Adipose tissue (tissue), 3 donors: ENCODE data around the gene LBHD2. TPM values are rescaled to one million over a fixed set of nuclear protein-coding genes. Genes with fewer than 3 reads are reported as not detected.

ENCODE experiments used
- H3K27ac ChIP-seq: one replicate; pipeline ENCODE4 v1.5.1; 2013; ENCODE audit warnings: low read depth, low read length
- WGBS, 3 donors: extraction: QIAGEN DNeasy Blood & Tissue Kit; methylation state at CpG; one replicate each; pipeline ENCODE4 v1.1.7; 2013; 5-methylcytosine and 5-hydroxymethylcytosine counted together
- polyA plus RNA-seq, 3 donors: library from polyadenylated mRNA; stranded (reverse); fragments of 200-250 nt; gene quantifications; one replicate each; pipeline ENCODE4 v1.2.3, GENCODE V29; 2013
- donor health status: healthy with polysubstance abuse.
- donor health status: Bipolar disorder and iron deficiency.
- donor health status: healthy.

LBHD2 gene
- polyA plus RNA-seq, 3 donors, result 0.09 to 3.6 (median 1.2) TPM

DNA sequence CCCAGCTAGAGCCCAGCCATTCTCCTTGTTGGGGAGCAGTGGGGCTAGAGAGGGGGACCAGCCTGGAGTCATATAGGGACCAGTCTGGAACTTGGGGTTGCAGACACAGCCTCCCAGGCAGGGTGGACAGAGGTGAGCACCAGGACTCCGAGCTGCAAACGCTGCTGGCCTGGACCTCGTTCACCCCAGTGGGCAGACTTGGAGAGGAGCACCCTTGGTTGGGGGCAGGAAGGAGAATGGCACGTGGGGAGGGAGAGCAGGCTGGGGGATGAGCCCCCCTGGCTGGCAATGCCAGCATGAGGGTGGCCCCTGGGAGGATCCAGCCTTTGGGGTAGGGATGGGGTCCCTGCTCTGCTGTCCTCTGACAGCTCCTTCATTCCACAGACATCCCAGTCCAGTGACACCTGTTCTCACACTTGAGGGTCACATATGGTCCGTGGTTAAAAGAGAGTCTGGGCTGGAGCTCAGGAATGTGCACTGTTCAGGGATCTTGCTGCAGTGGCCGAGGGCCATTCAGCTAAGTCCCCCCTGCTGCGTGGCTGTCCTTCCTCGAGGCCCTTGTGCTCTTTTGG lies 2.8 kb downstream of the LBHD2 start:
- WGBS, 3 donors, result 70 to 83% (median 82%) methylated on average over 8 of the region's 8 CpGs

DNA sequence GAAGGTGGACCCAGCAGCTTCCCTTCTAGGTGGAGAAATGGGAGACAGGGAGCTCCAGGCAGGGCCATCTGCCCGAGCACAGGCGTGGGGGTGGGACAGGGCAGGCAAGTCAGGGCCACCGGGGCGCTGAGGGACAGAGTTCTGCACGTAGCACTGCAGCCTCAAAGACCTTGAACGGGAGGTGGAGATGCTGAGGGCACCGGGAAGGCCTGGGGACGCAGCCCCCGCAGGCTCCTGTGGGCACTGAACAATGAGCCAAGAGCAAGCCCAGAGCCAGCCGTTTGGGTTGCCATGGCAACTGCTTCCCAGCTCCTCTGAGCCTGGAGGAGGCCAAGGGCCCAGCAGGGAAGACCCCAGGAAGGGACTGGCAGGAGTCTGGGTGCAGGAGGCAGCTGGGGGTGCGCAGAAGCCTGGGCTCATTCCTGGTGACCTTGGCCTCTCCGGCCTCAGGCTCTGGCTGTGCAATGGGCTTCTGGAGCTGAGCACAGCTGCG lies 3.4 kb downstream of the LBHD2 start:
- no peak overlapping the region for H3K27ac ChIP-seq
- 68 to 88% (median 83%) methylated on average over 13 of the region's 13 CpGs for WGBS, 3 donors

More for the DNA sequence above, 2.8 kb downstream of the LBHD2 start:
- no peak overlapping the region for H3K27ac ChIP-seq

DNA sequence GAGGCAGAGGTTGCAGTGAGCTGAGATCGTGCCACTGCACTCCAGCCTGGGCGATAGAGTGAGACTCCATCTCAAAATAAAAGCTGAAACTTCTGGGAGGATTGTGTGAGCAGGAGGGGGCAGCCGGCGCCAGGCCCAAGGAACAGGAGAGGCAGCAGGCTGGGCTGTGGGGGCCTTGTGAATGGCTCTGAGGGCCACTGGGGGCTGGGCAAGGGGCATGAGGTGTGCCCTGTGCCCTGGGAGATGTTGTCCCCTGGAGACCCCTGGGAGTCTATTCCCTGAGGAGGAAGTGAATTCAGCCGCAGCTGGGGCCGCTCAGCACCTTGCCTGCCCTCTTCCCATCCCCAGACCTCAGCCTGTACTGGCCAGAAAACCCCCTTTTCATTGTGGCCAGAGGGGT lies 4.9 kb downstream of the LBHD2 start:
- 86 to 91% (median 89%) methylated on average over 6 of the region's 6 CpGs for WGBS, 3 donors
- no peak overlapping the region for H3K27ac ChIP-seq

DNA sequence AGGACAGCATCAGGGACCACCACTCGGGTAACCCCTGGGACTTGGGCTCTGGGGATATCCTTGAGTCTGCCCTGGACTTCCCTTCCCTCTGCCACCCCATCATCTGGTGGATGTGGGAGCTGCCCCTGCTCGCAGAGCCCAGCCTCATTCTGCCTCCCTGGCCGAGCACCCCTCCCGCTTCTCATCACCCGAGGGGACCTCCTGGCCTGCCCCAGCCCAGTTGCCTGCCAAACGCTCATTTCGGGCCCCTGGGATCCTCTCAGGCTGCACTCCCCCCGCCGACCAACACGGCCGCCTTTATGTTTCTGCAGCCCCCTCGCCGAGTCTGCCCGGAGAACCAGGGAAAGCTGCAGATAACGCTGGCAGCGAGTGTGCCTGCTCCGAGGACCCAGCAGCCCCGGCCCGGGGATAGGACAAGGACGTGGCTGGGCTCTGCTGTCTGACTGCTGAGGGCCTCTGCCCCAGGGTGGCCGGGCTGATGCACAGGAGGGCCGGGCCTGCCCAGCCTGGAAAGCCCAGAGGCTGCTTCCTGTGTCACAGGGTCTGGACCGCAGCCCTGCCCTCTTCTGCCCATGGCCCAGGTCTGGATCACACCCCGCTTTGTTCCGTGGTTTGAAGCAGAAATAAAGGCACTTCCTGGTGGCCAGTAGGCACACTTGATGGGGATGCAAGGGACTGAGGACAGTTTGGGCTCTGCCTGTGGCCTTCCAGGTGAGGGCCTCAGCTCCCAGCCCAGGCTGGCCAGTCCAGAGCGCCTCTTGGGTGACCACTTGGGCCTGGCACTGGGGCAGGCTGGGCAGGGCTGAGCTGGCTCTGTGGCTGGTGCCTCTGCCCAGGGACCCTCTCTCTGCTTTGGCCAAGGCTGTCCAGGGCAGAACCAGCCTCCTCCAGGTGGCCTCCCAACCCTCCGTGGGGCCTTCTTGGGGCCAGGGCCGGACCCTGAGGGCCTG lies 5.7 kb downstream of the LBHD2 start:
- WGBS, 3 donors, result 84 to 89% (median 85%) methylated on average over 25 to 28 of the region's 28 CpGs

DNA sequence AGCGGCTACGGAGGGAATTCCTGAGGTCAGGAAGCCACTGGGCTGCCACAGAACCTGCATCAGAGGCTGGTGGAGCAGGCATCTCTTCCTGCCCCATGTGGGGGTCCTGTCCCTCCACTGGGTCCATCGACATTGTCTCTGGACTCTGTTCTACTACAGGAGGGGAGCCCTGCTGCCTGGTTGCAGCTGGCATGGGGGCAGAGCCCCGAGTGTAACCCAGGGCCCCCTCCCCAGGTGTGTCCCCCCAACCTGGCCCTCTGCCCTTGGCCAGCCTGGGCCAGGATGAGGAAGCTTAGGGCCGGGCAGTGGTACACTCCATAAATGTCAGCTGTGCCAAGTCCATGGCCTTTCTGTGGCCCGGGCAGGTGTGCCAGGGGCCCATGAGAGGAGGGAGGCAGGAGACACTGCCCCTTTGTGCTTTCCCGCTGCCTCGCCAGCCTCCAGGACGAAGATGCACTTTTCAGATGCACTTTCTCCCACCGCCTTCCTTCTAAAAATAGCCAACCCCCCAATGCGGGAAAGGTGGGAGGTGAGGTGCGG lies 6.5 kb downstream of the LBHD2 start:
- WGBS, 3 donors, result 75 to 85% (median 77%) methylated on average over 12 of the region's 12 CpGs
- no peak overlapping the region for H3K27ac ChIP-seq

More for the DNA sequence above, 5.7 kb downstream of the LBHD2 start:
- H3K27ac ChIP-seq, result no peak overlapping the region

DNA sequence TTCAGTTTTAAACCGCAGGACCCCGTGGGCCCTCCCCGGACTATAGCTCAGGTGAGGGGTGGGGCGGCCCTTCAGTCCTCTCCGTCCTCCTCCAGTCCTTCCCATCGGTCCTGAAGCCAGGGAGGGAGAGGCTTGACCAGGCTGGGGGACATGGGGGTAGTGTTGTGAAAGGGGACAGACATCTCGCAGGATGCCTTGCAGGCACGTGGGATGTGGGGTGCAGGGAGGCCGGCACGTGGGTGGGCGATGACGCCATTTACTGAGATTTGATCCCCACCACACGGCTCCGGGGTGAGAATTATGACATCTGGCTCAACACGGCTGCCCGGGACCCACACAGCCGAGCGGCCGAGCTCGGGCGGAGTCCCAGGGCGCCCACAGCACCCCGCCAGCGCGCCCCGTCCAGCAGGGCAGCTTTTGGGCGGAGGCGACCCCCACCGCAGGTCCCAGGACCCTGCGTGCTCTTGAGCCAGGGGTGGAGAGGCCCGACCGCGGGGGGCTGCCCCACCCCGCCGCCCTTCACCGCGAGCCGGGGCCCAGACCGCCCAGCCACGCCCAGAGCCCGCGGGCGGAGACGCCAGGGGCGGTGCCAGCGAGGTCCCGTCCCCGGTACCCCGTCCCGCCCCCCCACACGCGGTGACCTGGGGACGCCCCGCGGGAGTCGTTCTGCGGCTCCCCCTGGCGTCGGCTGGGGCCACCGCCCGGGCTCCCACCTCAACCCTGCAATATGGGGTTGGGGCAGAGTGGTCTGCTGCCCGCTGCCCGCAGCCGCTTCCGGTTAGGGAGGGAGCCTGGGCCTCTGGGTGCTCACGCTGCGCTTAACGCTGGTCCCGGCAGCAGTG lies 7.3 kb downstream of the LBHD2 start:
- WGBS, 3 donors, result 5 to 7% (median 7%) methylated on average over 63 to 69 of the region's 69 CpGs

DNA sequence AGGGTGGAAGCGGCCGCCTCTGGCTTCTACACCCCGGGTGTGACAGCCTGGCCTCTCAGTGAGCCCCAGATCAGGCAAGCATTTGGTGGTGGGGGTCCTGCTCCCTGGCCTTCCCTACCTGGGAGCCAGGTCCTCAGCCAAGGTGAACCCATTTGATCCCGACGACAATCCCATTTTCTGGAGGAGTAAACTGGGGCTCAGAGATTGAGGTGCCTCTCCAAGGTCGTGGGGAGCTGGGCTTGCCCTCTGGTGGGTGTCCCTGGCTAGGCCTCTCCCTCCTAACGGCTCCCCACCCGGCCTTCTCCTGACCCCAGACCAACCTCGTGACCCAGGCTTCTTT lies 7.8 kb downstream of the LBHD2 start:
- WGBS, 3 donors, result 44 to 62% (median 56%) methylated on average over 8 to 9 of the region's 9 CpGs
- H3K27ac ChIP-seq, result no peak overlapping the region

More for the DNA sequence above, 7.3 kb downstream of the LBHD2 start:
- no peak overlapping the region for H3K27ac ChIP-seq

DNA sequence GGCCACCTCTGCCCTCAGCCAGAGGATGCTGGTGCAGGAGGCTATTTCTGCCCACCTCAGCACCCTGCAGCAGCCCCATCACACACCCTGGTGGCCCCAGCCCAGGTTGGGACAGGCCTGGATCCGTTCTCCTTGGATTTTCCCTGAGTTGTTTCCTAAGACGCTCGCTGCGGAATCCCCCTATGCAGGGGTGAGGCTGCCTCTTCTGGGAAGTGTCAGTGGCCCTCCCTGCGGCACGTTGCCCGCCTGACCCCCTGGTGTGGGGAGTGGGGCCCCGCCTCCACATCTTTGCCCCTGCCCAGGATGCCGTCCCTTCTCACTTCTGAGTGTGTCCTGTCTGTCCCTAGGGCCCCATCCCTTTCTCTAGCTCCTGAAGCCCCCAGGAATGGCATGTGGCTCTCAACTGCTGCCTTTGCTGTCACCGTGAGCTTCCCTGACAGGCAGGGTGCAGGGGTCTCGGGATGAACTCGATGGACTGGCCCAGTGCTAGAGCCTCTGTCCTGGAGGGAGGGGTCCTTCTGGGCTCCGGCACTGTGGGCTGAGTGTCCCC lies 9.9 kb downstream of the LBHD2 start:
- WGBS, 3 donors, result 69 to 84% (median 75%) methylated on average over 13 of the region's 13 CpGs

DNA sequence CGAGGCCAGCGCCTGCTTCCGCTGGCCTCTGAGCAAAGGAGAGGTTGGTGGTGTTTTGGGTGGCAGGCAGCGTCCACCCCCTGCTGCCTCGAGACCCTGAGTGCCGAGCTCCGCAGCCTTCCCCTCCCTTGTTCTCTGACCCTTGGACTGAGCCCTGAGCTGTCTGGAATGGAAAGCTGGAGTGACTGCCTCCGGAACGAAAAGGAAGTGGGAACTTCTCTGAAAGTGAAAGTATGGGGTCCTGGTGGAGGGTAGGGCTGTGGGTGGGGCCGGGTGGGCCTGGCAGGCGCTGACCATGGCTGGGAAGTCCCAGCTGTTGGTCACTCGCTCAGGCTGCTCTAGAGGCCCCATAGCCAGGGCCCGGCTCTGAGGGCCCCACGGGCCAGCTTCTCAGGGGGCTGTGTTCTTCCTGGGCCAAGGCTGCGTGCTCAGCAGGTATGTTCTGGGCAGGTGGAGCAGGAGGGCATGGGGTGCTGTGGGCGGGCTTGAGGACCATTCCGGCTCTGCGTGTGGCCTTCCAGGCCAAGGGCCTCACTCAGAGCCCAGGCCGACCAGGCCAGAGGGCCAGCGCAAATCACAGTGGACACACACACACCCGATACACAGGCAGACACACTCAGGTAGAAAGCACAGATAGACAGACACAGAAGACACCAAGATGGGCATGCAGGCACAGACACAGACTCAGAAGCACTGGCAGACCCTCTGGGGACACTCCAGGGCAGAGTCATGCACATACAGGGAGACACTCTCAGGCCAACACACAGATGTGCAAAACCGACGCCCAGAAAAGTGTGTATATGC lies 10.6 kb downstream of the LBHD2 start, which contains the start of gene EXOC3L4:
TSS of gene EXOC3L4 (plus strand) at position 320 of the 804 bp plus-strand sequence. CDS start 5,495 bp downstream, outside the sequence.
- H3K27ac ChIP-seq, result no peak within 1 kb of the TSS
- WGBS, 3 donors, result 53 to 65% (median 60%) methylated on average over 23 of the region's 23 CpGs

More for the DNA sequence above, 9.9 kb downstream of the LBHD2 start:
- no peak overlapping the region for H3K27ac ChIP-seq

DNA sequence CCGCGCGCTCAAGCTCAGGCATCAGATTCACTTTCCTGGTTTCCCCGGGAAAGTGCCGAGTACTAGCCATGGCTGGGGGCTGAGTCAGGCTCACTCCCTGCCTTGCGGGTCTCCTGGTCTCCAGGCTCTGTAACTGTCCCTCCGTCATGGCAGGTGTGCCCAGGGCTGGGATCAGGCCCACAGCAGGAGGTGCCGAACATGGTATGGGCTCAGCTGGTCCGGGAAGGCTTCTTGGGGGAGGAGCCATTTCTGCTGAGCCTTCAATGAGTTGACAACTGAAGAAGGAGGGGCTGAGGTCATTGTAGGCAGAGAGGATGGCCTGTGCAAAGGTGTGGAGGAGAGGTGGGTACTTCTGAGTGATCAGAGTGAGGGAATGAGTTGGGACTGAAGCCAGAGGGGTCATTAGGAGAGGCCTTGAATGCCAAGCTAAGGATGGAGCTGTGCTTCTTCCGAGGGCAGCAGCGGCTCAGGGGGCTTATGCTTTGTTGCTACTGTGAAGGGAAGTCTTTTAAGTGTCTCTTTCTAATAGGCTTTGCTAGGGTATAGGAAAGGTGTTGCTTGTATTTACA lies 11.3 kb downstream of the LBHD2 start:
- 79 to 94% (median 88%) methylated on average over 11 of the region's 11 CpGs for WGBS, 3 donors
- H3K27ac ChIP-seq, result no peak overlapping the region

DNA sequence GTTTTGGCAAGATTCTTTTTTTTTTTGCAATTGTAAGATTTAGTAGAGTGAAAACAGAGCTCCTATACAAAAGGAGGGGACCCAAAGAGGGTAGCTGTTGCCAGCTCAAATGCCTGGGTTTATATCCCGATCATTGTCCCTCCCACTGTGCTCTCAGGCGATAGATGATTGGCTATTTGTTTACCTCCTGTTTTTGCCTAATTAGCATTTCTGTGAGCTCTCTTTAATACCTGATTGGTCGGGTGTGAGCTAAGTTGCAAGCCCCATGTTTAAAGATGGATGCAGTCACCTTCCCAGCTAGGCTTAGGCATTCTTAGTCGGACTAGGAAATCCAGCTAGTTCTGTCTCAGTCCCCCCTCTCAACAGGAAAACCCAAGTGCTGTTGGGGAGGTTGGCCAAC lies 12.4 kb downstream of the LBHD2 start:
- 71 to 93% (median 86%) methylated on average over 4 of the region's 4 CpGs for WGBS, 3 donors
- no peak overlapping the region for H3K27ac ChIP-seq

DNA sequence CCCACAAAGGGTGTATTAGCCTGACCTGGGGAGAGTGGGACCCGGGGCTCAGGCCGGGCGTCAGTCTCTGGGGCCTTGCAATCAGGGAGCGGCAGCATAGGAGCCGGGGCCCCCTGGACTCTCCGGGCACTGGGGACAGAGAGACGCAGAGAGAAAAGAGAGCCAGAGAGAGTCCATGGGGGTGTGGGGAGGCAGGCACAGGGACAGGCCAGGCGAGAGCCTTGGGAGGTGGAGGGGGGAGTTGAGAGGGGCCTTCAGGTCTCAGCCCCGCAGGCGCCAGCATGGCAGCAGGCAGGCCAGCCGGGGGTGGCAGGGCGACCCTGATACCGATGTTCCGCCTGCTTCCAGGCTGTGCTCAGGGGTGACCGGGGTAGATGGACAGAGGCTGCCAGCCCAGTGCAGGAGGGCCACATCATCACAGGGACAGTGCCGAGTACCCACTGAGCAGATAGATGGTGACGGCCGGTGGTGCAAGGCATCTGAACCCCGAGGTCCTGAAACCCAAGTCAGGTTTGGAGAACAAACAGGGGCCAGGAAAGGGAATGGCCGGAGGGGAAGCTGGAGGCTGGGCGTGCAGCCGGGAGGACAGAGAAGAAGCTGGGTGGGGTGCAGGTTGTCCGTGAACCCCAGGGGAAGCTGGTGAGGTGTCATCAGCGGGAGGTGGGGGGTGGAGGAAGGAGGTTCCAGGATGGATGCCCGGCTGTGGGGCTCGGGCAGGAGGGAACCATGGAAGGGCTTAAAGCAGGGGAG lies 13.4 kb downstream of the LBHD2 start:
- 81 to 90% (median 85%) methylated on average over 20 to 26 of the region's 26 CpGs for WGBS, 3 donors
- no peak overlapping the region for H3K27ac ChIP-seq

DNA sequence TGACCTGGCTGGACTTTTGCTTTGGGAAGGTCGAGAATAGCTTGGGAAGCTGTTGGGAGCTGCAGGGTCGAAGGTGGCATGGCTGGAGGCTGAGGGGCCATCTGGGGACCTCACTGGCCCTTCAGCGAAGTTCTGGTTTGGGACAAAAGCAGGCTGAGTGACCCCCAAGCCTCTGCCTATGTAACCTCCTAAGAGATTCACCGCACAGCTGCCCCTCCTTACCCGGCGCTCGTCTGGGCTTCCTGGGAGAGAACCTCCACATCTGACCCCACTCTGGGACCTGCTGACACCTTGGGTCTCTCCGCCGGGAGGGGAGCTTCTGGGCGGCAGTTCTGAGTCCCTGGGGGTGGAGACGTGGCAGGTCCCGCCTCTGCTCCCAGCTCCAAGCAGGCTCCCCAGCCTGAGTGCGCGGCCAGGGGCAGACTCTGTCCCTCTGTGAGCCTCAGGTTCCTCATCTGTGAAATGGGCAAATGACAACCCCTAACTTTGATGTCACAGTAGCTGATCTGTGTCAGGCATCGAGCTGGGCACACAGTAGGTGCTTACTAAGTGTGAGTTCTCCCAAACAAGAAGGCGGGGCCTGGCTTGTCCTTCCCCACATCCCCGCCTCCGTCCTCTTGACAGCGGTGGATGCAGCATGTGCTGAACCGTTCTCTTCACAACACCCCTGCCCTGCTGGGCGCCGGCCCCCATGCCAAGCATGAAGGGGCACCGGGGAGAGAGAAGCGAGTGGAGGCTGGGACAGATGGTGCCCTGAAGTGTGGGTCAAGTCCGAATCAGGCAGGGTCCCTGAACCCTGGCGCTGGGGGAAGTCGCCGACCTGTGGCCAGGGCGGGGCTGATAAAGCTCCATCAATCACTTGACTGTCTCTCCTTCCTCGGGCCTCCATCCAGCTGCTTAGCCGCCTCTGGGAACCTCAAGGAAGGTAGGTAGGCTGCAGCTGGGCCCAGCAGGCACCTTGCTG lies 14.3 kb downstream of the LBHD2 start:
- no peak overlapping the region for H3K27ac ChIP-seq
- 68 to 81% (median 75%) methylated on average over 31 of the region's 31 CpGs for WGBS, 3 donors

DNA sequence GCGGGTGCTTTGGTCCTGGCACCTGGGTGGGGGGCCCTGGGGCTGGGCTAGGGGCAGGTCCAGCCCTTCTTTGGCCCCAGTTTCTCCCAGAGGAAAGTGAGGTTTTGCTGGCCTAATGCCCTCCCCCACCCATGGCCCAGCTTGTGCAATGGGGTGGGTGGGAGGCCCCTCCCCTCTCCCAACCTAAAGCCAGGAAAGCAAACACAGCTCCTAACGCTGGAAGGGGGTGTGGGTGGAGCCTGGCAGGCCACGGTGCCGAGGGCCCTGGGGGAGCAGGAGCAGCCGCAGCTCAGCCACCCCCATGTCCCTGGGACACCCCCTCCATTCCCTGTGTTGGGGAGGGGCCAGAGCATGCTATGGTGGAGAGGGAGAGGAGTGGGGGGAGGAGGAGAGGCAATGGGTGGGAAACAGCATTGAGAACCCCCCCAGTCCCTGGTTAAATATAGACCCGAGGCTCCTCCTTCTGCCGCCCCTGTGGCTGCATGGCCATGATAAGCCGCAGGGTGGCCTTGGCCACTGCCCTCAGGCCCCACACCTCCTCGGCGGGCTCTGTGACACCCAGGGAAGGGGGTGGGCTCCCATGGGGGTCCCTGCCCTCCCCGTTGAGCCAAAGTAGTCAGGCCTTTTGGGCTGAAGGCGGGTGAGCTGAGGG lies 15.2 kb downstream of the LBHD2 start:
- 26 to 61% (median 59%) methylated on average over 12 of the region's 12 CpGs for whole genome bisulfite sequencing, 3 donors
- no peak overlapping the region for H3K27ac ChIP-seq

DNA sequence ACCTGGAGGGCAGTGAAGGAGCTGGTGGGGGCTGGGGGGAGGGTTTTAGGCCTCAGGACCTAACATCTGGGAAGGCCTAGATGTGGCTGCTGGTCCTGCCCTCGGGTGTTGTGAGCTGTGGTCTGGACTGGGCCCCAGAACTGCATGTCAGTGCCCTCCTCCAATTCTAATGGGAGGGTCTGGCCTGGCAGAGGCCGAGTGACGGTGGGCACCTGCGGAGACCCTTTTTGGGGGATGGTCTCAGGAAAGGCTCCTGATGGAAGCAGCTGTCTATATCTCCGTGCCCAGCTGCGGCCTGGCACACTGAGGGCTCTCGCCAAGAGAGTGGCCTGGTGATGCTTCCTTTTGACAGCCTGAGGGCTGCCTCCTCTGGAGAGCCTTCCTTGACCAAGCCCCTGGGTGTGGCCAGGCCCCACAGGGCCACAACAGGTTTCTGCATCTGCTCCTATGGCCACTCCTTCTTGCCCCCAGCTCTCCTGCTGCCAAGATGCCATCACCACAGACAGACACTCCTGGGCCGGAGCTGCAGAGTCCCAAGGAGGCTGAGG lies 15.8 kb downstream of the LBHD2 start:
- H3K27ac ChIP-seq, result no peak overlapping the region
- WGBS, 3 donors, result 62 to 88% (median 87%) methylated on average over 8 of the region's 8 CpGs
